Ishikawa (cell line): ENCODE results near the gene DLEC1.

Experiments used
- CEBPB ChIP-seq: IDR thresholded peaks from 2 replicates; pipeline ENCODE4 v1.6.1; 2012
- CREB1 ChIP-seq: IDR thresholded peaks from 2 replicates; pipeline ENCODE4 v1.6.1; 2012; ENCODE audit warnings: low read depth
- EGR1 ChIP-seq: IDR thresholded peaks from 2 replicates; pipeline ENCODE4 v1.6.1; 2012
- EP300 ChIP-seq: IDR thresholded peaks from 2 replicates; pipeline ENCODE4 v1.6.1; 2012; ENCODE audit warnings: borderline replicate concordance
- FOXM1 ChIP-seq: IDR thresholded peaks from 2 replicates; pipeline ENCODE4 v1.6.1; 2012; ENCODE audit warnings: low read depth, borderline replicate concordance
- MAX ChIP-seq: IDR thresholded peaks from 2 replicates; pipeline ENCODE4 v1.6.1; 2012
- NFIC ChIP-seq: IDR thresholded peaks from 2 replicates; pipeline ENCODE4 v1.6.1; 2012
- RAD21 ChIP-seq: IDR thresholded peaks from 2 replicates; pipeline ENCODE4 v1.6.1; 2012; ENCODE audit warnings: low read depth
- REST ChIP-seq: IDR thresholded peaks from 2 replicates; pipeline ENCODE4 v1.6.1; 2012; ENCODE audit warnings: low read depth, mild to moderate bottlenecking
- TAF1 ChIP-seq: IDR thresholded peaks from 2 replicates; pipeline ENCODE4 v1.6.1; 2012; ENCODE audit warnings: low read depth, mild to moderate bottlenecking
- TCF12 ChIP-seq: IDR thresholded peaks from 2 replicates; pipeline ENCODE4 v1.6.1; 2012; ENCODE audit warnings: low read depth
- TEAD4 ChIP-seq: IDR thresholded peaks from 2 replicates; pipeline ENCODE4 v1.6.1; 2012
- USF1 ChIP-seq: IDR thresholded peaks from 2 replicates; pipeline ENCODE4 v1.6.1; 2012
- YY1 ChIP-seq: IDR thresholded peaks from 2 replicates; pipeline ENCODE4 v1.6.1; 2012; ENCODE audit warnings: low read depth
- ZBTB7A ChIP-seq: IDR thresholded peaks from 2 replicates; pipeline ENCODE4 v1.6.1; 2012; ENCODE audit warnings: low read depth

Gene DLEC1

GRCh38 chr3:38039101-38039898, at the start of gene DLEC1:
TSS of gene DLEC1 (plus strand) at chr3:38039208. CDS start at chr3:38039226, 18 bp downstream.
- TF ChIP-seq REST, result no peak
- TF ChIP-seq RAD21, result no peak
- no peak for TF ChIP-seq TCF12
- TF ChIP-seq FOXM1, result no peak
- no peak for TF ChIP-seq NFIC
- TF ChIP-seq TAF1, result no peak
- TF ChIP-seq YY1, result no peak
- no peak for TF ChIP-seq TEAD4
- TF ChIP-seq EGR1, result no peak
- TF ChIP-seq USF1, result no peak
- no peak for TF ChIP-seq ZBTB7A
- no peak for TF ChIP-seq CREB1
- TF ChIP-seq CEBPB, result no peak
- TF ChIP-seq MAX, result no peak
- TF ChIP-seq EP300, result no peak

GRCh38 chr3:37989821-37990480, 49.1 kb upstream of the DLEC1 start:
- no peak for TF ChIP-seq CEBPB
- no peak for TF ChIP-seq EGR1
- no peak for TF ChIP-seq RAD21
- no peak for TF ChIP-seq REST
- TF ChIP-seq USF1, result no peak
- no peak for TF ChIP-seq NFIC
- TF ChIP-seq TEAD4, result no peak
- TF ChIP-seq TAF1, result no peak
- no peak for TF ChIP-seq YY1
- no peak for TF ChIP-seq FOXM1
- TF ChIP-seq MAX, result no peak
- no peak for TF ChIP-seq CREB1

- TF ChIP-seq RAD21 (no peak; the same call in 1 of the 2 replicates), TEAD4 (no peak), NFIC (peak; percentile 86)
Observed at GRCh38 chr3:37990527-37990926, 48.5 kb upstream of the DLEC1 start, which contains the start of gene VILL. TSS of gene VILL (plus strand) at chr3:37990786. CDS start at chr3:37993673, 2,887 bp downstream.

- no peak for TF ChIP-seq REST
- TF ChIP-seq EGR1, result no peak
- no peak for TF ChIP-seq TAF1
- no peak for TF ChIP-seq CEBPB
- TF ChIP-seq MAX, result no peak
- no peak for TF ChIP-seq USF1
- no peak for TF ChIP-seq RAD21
- TF ChIP-seq NFIC, result no peak
- TF ChIP-seq TCF12, result no peak
- no peak for TF ChIP-seq YY1
- TF ChIP-seq ZBTB7A, result no peak
- no peak for TF ChIP-seq CREB1
- no peak for TF ChIP-seq TEAD4
- TF ChIP-seq EP300, result no peak
- no peak for TF ChIP-seq FOXM1
Observed at GRCh38 chr3:37991109-37991508, 47.9 kb upstream of the DLEC1 start.
